Dedifferentiated amniotic fluid mesenchymal stem cell (primary cell): ENCODE data around the gene FBXO42.
"Not testable (repeated sequence)": the region's sequence is repeated elsewhere in the genome, so short reads cannot be mapped to it uniquely, and the experiment has no call there.

Experiments used
- DNase-seq: peaks from one replicate; pipeline ENCODE4 v3.0.0-alpha.2; 2016; ENCODE audit errors: extremely low spot score

FBXO42 gene

GRCh38 chr1:16266411-16267118, 85.7 kb downstream of the FBXO42 start:
- no peak for DNase-seq

DNA sequence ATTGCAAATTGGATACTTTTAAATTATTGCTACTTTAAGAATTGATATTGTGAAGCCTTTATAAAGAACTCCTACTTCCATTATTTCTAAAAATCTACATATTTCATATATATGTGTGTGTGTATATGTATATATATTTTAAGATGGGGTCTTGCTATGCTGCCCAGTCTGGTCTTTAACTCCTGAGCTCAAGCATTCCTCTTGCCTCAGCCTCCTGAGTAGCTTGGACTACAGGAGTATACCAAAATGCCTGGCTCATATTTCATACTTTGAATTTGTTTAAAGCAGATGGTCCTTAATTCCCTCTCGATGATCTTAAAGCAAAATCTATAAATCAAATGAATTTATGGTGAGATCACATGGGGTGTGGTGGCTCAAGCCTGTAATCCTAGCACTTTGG, 90.2 kb downstream of the FBXO42 start:
- DNase-seq = no peak

GRCh38 chr1:16260814-16261213, 91.5 kb downstream of the FBXO42 start:
- no peak for DNase-seq

DNA sequence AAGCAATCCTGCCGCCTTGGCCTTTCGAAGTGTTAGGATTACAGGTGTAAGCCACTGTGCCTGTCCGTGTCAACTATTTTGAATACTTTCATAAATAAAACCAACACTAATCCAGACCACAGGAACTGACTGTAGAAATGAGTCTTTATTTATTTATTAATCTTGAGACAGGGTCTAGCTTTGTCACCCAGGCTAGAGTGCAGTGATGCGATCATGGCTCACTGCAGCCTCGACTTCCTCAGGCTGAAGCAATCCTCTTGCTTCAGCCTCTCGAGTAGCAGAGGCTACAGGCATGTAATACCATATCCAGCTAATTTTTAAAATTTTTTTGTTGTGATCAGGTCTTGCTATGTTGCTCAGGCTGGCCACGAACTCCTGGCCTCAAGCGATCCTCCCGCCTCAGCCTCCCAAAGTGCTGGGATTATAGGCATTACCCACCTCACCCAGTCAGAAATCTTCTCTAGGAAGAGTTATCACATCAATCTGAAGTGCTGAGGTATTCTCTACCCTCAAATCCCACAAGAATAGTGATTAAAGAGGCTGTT, 93.6 kb downstream of the FBXO42 start:
- DNase-seq = no peak

DNA sequence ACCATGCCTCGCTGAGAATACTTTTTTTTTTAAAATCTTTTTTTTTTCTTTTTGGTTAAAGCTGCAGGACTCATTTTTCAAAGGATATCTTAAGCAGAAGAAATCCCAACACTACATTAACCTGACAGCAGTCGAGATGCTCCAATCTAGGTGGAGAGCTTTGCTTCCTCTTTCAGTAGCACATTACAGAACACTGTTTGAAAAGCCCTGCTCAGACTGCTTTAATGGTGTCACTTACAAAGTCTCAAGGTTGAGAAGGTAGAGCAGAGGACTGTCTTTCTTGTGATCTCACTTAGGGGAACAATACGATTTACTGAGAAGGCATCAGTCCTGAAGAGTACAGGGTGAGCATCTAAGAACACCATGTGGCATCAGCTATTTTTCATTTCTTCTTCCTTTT, 94.3 kb downstream of the FBXO42 start:
- DNase-seq = no peak

DNA sequence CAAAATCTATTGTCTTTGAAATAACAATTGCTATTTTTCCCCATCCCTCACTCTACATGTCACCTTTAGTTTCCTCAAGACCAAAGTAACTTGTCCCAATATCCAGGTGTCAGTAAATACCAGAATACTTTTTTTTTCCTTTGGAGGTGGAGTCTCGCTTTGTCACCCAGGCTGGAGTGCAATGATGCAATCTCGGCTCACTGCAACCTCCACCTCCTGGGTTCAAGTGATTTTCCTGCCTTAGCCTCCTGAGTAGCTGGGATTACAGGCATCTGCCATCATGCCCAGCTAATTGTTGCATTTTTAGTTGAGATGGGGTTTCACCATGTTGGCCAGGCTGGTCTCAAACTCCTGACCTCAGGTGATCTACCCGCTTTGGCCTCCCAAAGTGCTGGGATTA, 94.7 kb downstream of the FBXO42 start:
- not testable (repeated sequence) for DNase-seq

- no peak for DNase-seq
These were observed 95.8 kb downstream of the FBXO42 start for GRCh38 chr1:16256478-16256877.

GRCh38 chr1:16254263-16254928, 97.9 kb downstream of the FBXO42 start:
- DNase-seq = no peak

- no peak for DNase-seq
These were observed 98.9 kb downstream of the FBXO42 start for GRCh38 chr1:16253332-16253922.

DNA sequence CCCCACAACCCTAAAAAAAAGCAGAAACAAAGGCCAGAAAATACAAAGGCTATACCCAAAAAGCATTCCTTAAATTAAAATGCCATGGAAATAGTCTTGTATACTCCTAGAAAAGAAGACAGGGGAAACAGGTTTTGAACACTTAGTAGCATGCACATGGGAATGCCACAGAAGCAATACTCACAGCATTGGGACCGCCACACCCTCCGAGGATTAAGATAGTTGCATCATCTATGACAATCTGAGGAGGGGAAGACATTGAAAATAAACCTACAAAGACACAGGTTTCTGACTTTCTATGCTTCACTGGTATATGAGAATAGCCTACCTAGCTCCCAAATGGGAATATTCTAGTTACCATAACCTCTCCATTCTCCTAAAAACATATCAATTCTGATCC, 99.4 kb downstream of the FBXO42 start:
- DNase-seq = no peak

DNA sequence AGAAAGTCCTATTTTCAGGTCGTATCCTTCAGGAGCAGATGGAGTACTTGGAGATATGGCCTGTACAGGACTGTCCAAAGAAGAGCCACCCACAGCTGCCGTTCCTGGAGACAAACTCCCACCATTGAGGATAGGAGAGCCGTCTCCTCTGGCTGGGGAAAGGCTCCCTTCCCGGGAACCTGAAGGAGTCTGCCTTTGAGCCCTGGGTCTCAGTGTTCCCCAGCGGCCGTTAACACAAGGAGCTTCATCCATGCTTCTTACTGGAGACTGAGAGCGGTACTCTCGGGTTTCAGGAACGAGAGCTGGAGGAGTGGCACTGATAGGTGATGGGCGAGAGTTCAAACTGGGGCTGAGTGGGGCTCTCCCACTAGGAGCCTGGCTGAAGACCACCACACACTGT, 100.9 kb downstream of the FBXO42 start:
- DNase-seq = no peak

GRCh38 chr1:16250524-16251251, 101.6 kb downstream of the FBXO42 start:
- no peak for DNase-seq

DNA sequence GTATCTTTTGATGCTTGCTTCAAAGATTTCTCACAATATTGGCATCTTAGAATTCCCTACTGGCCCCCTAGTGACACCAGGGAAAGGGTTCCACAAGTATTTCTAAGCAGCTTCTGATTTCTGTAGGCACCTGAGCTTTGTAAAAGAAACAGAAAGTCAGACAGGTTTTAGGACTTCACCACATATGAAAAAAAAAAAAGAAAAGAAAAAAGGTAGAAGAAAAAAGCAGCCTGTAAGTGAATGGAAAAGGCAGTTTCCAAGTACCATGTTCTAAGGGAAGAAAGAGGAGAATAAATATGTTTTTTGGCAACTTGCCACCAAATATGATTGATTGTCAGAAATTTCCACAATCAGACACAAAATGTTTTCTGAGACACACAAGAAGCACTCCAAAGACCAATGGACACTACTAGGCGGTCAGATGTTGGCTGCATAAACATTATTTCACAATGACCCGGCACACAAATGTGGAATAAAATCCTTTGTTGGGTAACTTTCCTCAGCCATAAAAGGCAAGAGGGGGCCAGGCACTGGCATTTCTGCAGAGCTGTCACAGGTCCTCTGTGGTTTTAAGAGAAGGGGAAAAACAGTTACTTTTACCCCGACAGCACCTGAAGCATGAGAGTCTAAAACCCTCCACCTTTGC, 102.6 kb downstream of the FBXO42 start:
- peak; percentile 32 for DNase-seq

- peak; percentile 63 for DNase-seq
These were observed 103.4 kb downstream of the FBXO42 start for GRCh38 chr1:16248603-16249516.

DNA sequence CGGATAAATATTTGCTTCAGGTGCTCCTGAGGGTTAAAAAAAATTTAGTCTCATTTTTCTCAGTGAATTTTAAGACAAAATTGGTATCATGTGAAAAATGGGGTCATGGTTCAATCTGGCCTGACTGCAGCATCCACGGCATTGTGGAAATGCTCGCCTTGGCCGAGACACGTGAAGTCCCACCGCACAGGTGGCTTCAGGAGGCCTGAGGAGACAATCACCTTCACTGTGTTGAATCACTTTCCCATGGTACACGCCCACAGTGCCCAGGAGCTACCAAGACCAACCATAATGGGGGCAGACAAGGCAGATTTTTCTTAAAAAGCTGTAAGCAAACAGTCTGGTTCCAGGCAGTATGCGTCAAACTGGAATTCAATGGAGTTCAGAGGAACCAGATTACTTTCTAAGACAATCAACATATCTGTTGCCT, 104.3 kb downstream of the FBXO42 start:
- DNase-seq = no peak

GRCh38 chr1:16247441-16247840, 104.8 kb downstream of the FBXO42 start:
- DNase-seq = no peak

DNA sequence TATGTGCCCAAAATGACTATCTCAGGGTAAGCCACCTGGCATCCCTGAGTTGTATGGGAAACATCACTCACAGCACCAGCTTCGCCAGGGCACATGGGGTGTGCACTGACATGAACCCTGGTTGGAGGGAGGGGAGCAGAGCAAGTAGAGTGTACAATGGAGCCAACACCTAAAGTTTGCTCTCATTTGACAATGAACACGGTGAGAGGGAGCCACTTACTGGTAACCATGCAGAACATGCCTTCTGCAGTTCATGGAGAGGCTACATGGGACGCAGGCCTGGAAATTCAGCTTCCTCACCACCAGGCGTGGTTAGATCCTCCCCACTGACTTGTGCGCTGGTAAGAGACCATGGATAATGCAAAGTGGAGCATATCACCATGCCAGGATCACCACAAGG, 105.3 kb downstream of the FBXO42 start:
- DNase-seq = no peak

- not testable (repeated sequence) for DNase-seq
These were observed 106.0 kb downstream of the FBXO42 start for GRCh38 chr1:16246239-16246638.

- DNase-seq = no peak
These were observed 106.6 kb downstream of the FBXO42 start for GRCh38 chr1:16245476-16246196.
